Cardiac atrium fibroblast (primary cell): ENCODE results near the gene UNCX. TPM values are rescaled to one million over a fixed set of nuclear protein-coding genes. Genes with fewer than 3 reads are reported as not detected.

Experiments
- total RNA-seq: library from RNA; depleted of rRNA; stranded (reverse); fragments of >200 nt; gene quantifications from 2 replicates; pipeline ENCODE4 v1.2.3, GENCODE V29; 2015

UNCX gene
- not detected in 2 replicates for total RNA-seq

GRCh38 chr7:1232623-1233332 is at the start of gene UNCX:
UNCX (plus strand) TSS chr7:1232872; CDS start chr7:1233018, 146 bp downstream.

Other genes starting within 250 kb of the UNCX start
- not detected in 2 replicates for gene CYP2W1, start 249.7 kb upstream of the UNCX start, total RNA-seq
- gene GPR146, start 188.3 kb upstream of the UNCX start, total RNA-seq, result 6.5 and 10.2 TPM in 2 replicates
- 3.2 and 5.0 TPM in 2 replicates for gene GPER1, start 144.8 kb upstream of the UNCX start, total RNA-seq
- 19.3 and 34.8 TPM in 2 replicates for gene ZFAND2A, start 72.7 kb upstream of the UNCX start, total RNA-seq
- 18.5 and 48.4 TPM in 2 replicates for gene MICALL2, start 226.6 kb downstream of the UNCX start, total RNA-seq